Right atrium auricular region (tissue), 2 donors: ENCODE measurements around the gene SLC22A23. TPM values are rescaled to one million over a fixed set of nuclear protein-coding genes. Genes with fewer than 3 reads are reported as not detected.

Experiments
- DNase-seq: peaks from one replicate; pipeline ENCODE4 v3.0.0-alpha.2; 2019; ENCODE audit warnings: low spot score
- H3K27ac ChIP-seq, 2 donors: fragments of 200-600 bp; sonication (generic); 1 replicate in 1 of 2; 2 replicates in 1 of 2; pipeline ENCODE4 v1.5.1; 2016 to 2019
- H3K27me3 ChIP-seq, 2 donors: fragments of 200-600 bp; sonication (generic); one replicate each; pipeline versions ENCODE4 v1.5.1 to v1.6.0; 2017 to 2019
- H3K36me3 ChIP-seq: fragments of 200-600 bp; sonication (generic); one replicate; pipeline ENCODE4 v1.5.1; 2016
- H3K4me1 ChIP-seq, 2 donors: fragments of 200-600 bp; sonication (generic); one replicate each; pipeline versions ENCODE4 v1.5.1 to v1.6.0; 2017 to 2019
- H3K4me3 ChIP-seq, 2 donors: fragments of 200-600 bp; sonication (generic); 1 replicate in 1 of 2; 2 replicates in 1 of 2; pipeline ENCODE4 v1.5.1; 2017 to 2019; ENCODE audit warnings: mild to moderate bottlenecking in 1 of 2, moderate library complexity in 1 of 2
- H3K9me3 ChIP-seq, 2 donors: fragments of 200-600 bp; sonication (generic); one replicate each; pipeline ENCODE4 v1.5.1; 2019
- CTCF ChIP-seq, 2 donors: fragments of 200-600 bp; sonication (generic); IDR thresholded peaks; one replicate each; pipeline ENCODE4 v1.5.1; 2019; ENCODE audit warnings: antibody characterized with exemption in 2 of 2
- total RNA-seq, 2 donors: library from RNA; depleted of rRNA; stranded (reverse); fragments of >200 nt; gene quantifications; one replicate each; pipeline ENCODE4 v1.1.0, GENCODE V29; 2016

Gene SLC22A23
- total RNA-seq, 2 donors from 2014 or later = 2.9 to 7.2 TPM

GRCh38 chr6:3490625-3490980 is 33.8 kb upstream of the SLC22A23 start:
- no peak for DNase-seq
- Histone ChIP-seq H3K36me3 (no peaks in the 10 kb centered on the region), H3K9me3 (peaks cover 0 to 5% of the 10 kb centered on the region in 2 donors), H3K27ac (no peak overlapping the region), H3K4me1 (no peaks in the 10 kb centered on the region), H3K4me3 (no peak overlapping the region), H3K27me3 (no peaks in the 10 kb centered on the region)
- TF ChIP-seq CTCF (IDR thresholded peaks at IDR 0.05) = no peak

- no peak for TF ChIP-seq CTCF (IDR thresholded peaks at IDR 0.05)
- no peaks in the 10 kb centered on the region for H3K27me3 ChIP-seq
- no peaks in the 10 kb centered on the region for H3K4me1 ChIP-seq
- H3K9me3 ChIP-seq = peaks cover 0 to 1% of the 10 kb centered on the region in 2 donors
- no peak overlapping the region for H3K4me3 ChIP-seq
- no peak for DNase-seq
- H3K36me3 ChIP-seq = no peaks in the 10 kb centered on the region
- H3K27ac ChIP-seq = no peak overlapping the region
Observed at GRCh38 chr6:3489961-3490624, 33.2 kb upstream of the SLC22A23 start.

- H3K27me3 ChIP-seq = no peaks in the 10 kb centered on the region
- DNase-seq = no peak
- no peak for TF ChIP-seq CTCF (IDR thresholded peaks at IDR 0.05)
- no peak overlapping the region for H3K4me3 ChIP-seq
- no peak overlapping the region for H3K27ac ChIP-seq
- H3K4me1 ChIP-seq = no peaks in the 10 kb centered on the region
- no peaks in the 10 kb centered on the region for H3K36me3 ChIP-seq
- no peaks in the 10 kb centered on the region for H3K9me3 ChIP-seq
Observed at GRCh38 chr6:3489027-3489757, 32.3 kb upstream of the SLC22A23 start.

GRCh38 chr6:3484946-3485345 is 28.1 kb upstream of the SLC22A23 start:
- H3K27me3 ChIP-seq = no peaks in the 10 kb centered on the region

GRCh38 chr6:3484192-3484591 is 27.3 kb upstream of the SLC22A23 start:
- no peak overlapping the region for H3K4me3 ChIP-seq

More at GRCh38 chr6:3484946-3485345, 28.1 kb upstream of the SLC22A23 start:
- H3K9me3 ChIP-seq = peaks cover 0 to 4% of the 10 kb centered on the region in 2 donors
- no peak overlapping the region for H3K27ac ChIP-seq
- no peaks in the 10 kb centered on the region for H3K36me3 ChIP-seq
- H3K4me1 ChIP-seq = no peaks in the 10 kb centered on the region
- no peak overlapping the region for H3K4me3 ChIP-seq
- DNase-seq = no peak
- no peak for TF ChIP-seq CTCF (IDR thresholded peaks at IDR 0.05)

More at GRCh38 chr6:3484192-3484591, 27.3 kb upstream of the SLC22A23 start:
- no peak overlapping the region for H3K27ac ChIP-seq
- H3K9me3 ChIP-seq = peaks cover 0 to 8% of the 10 kb centered on the region in 2 donors
- no peaks in the 10 kb centered on the region for H3K36me3 ChIP-seq
- H3K27me3 ChIP-seq = no peaks in the 10 kb centered on the region
- TF ChIP-seq CTCF (IDR thresholded peaks at IDR 0.05) = no peak
- no peaks in the 10 kb centered on the region for H3K4me1 ChIP-seq
- DNase-seq = no peak
